CD4-positive, alpha-beta memory T cell (primary cell): ENCODE measurements around the gene PROK2. TPM values are rescaled to one million over a fixed set of nuclear protein-coding genes. Genes with fewer than 3 reads are reported as not detected.

ENCODE experiments used
- CTCF ChIA-PET: fragments of 350-600 bp; sonication (Branson Sonifier 250); formaldehyde crosslinking; loops from one replicate; lab custom pipeline; 2021; ENCODE audit warnings: inconsistent platforms; ENCODE audit not compliant: partially characterized antibody; lab: Charles Lee
- POLR2A ChIA-PET: fragments of 350-600 bp; sonication (Branson Sonifier 250); formaldehyde crosslinking; loops from one replicate; lab custom pipeline; 2021; ENCODE audit not compliant: partially characterized antibody; lab: Charles Lee
- DNase-seq, 5 donors: peaks; one replicate each; pipeline versions ENCODE4 v3.0.0 to v3.0.0-alpha.2; 2020 to 2022; ENCODE audit warnings: mixed read lengths in 1 of 5
- H3K27ac ChIP-seq: one replicate; pipeline ENCODE4 v1.7.0; 2013; ENCODE audit warnings: low read depth, low read length
- H3K27me3 ChIP-seq: 2 replicates; pipeline ENCODE4 v1.7.0; 2013; ENCODE audit warnings: mild to moderate bottlenecking, low read length, moderate library complexity; ENCODE audit not compliant: insufficient read depth
- H3K36me3 ChIP-seq: 2 replicates; pipeline ENCODE4 v1.7.0; 2013; ENCODE audit warnings: mild to moderate bottlenecking, low read length, moderate library complexity; ENCODE audit not compliant: insufficient read depth
- H3K4me1 ChIP-seq: 2 replicates; pipeline ENCODE4 v1.7.0; 2013; ENCODE audit warnings: mild to moderate bottlenecking, low read length, moderate library complexity; ENCODE audit not compliant: insufficient read depth
- H3K4me3 ChIP-seq, 2 donors: one replicate each; pipeline ENCODE4 v1.7.0; 2013; ENCODE audit warnings: low read length in 2 of 2, mild to moderate bottlenecking in 1 of 2
- H3K9me3 ChIP-seq, 2 donors: one replicate each; pipeline ENCODE4 v1.7.0; 2013; ENCODE audit warnings: low read length in 2 of 2, control low read depth in 1 of 2; ENCODE audit not compliant: control insufficient read depth in 1 of 2
- H3K27ac Mint-ChIP-seq, 7 donors: one replicate each; pipeline ENCODE4 v1.8.0; 2020 to 2021; ENCODE audit warnings: mixed read lengths in 7 of 7, mild to moderate bottlenecking in 6 of 7, inconsistent platforms in 3 of 7, moderate library complexity in 3 of 7
- H3K27me3 Mint-ChIP-seq, 2 donors: one replicate each; pipeline ENCODE4 v1.8.0; 2020 to 2021; ENCODE audit warnings: mixed read lengths in 2 of 2
- H3K36me3 Mint-ChIP-seq, 2 donors: one replicate each; pipeline ENCODE4 v1.8.0; 2020 to 2021; ENCODE audit warnings: mixed read lengths in 2 of 2, inconsistent platforms in 1 of 2, mild to moderate bottlenecking in 1 of 2
- H3K4me1 Mint-ChIP-seq, 4 donors: one replicate each; pipeline ENCODE4 v1.8.0; 2020 to 2021; ENCODE audit warnings: mixed read lengths in 4 of 4, mild to moderate bottlenecking in 1 of 4
- H3K4me3 Mint-ChIP-seq, 8 donors: one replicate each; pipeline ENCODE4 v1.8.0; 2020 to 2021; ENCODE audit warnings: mixed read lengths in 8 of 8, mild to moderate bottlenecking in 7 of 8, moderate library complexity in 6 of 8, inconsistent platforms in 3 of 8
- H3K9me3 Mint-ChIP-seq, 8 donors: one replicate each; pipeline ENCODE4 v1.8.0; 2020 to 2021; ENCODE audit warnings: mixed read lengths in 8 of 8, mild to moderate bottlenecking in 5 of 8, inconsistent platforms in 3 of 8, moderate library complexity in 1 of 8
- intact Hi-C: fragments of 100-400 bp; cut with micrococcal nuclease; formaldehyde crosslinking; loops from one replicate; pipeline ENCODE4 v1.15.1; 2023
- polyA plus RNA-seq, 2 donors: library from polyadenylated mRNA; unstranded; fragments of 300-500 nt; fragmentation: Illumina TruSeq; gene quantifications; one replicate each; pipeline ENCODE4 v1.2.3, GENCODE V29; 2021
- total RNA-seq, 2 experiments: library from RNA; stranded (reverse); gene quantifications; one replicate each; pipeline ENCODE4 v1.2.3, GENCODE V29; 2021

Gene PROK2
- total and polyA plus RNA-seq, 4 experiments from 2014 or later = 0.18 to 2.6 (median 0.27) TPM

GRCh38 chr3:71751602-71752001 is 33.3 kb downstream of the PROK2 start:
- CTCF ChIA-PET = interaction anchor here (0.6 kb wide), 1 partner anchor 22 kb away, joined by 3 read pairs; no protein-coding TSS in a partner anchor
- H3K27me3 Mint-ChIP-seq = peaks cover 21 to 28% of the 10 kb centered on the region in 2 donors
- intact Hi-C loops = no loop called here

GRCh38 chr3:71744738-71745137 is 40.2 kb downstream of the PROK2 start:
- Histone ChIP-seq H3K27ac (no peak overlapping the region), H3K4me3 (no peak overlapping the region), H3K36me3 (no peaks in the 10 kb centered on the region), H3K4me1 (no peaks in the 10 kb centered on the region), H3K27me3 (no peaks in the 10 kb centered on the region), H3K9me3 (peaks cover 0 to 14% of the 10 kb centered on the region in 2 donors)
- POLR2A ChIA-PET = no interaction called here
- DNase-seq = no peak
- H3K27me3 Mint-ChIP-seq = peaks cover 1 to 5% of the 10 kb centered on the region in 2 donors
- CTCF ChIA-PET = interaction anchor here (1.0 to 2.3 kb wide), 3 partner anchors 11 to 15 kb away, joined by 3 to 6 read pairs (median 3); no protein-coding TSS in a partner anchor
- intact Hi-C loops = no loop called here
- no peak overlapping the region for H3K4me3 Mint-ChIP-seq
- peaks cover 0 to 50% (median 41%) of the 10 kb centered on the region in 8 donors for H3K9me3 Mint-ChIP-seq
- no peak overlapping the region for H3K27ac Mint-ChIP-seq
- no peaks in the 10 kb centered on the region for H3K4me1 Mint-ChIP-seq
- H3K36me3 Mint-ChIP-seq = peaks cover 9 to 12% of the 10 kb centered on the region in 2 donors

More at GRCh38 chr3:71751602-71752001, 33.3 kb downstream of the PROK2 start:
- Mint-ChIP-seq H3K4me1 (peaks cover 3 to 9% (median 5%) of the 10 kb centered on the region in 4 donors), H3K9me3 (peaks cover 0 to 4% (median 0%) of the 10 kb centered on the region in 8 donors), H3K4me3 (peak overlapping the region in 3 of 8 donors; percentile 21 to 63 (median 25)), H3K36me3 (peaks cover 0 to 3% of the 10 kb centered on the region in 2 donors), H3K27ac (no peak overlapping the region)
- no peak overlapping the region for H3K27ac ChIP-seq
- no peaks in the 10 kb centered on the region for H3K36me3 ChIP-seq
- H3K4me1 ChIP-seq = peaks cover 5% of the 10 kb centered on the region
- peaks cover 12% of the 10 kb centered on the region for H3K27me3 ChIP-seq
- no peaks in the 10 kb centered on the region for H3K9me3 ChIP-seq
- POLR2A ChIA-PET = no interaction called here
- no peak for DNase-seq
- no peak overlapping the region for H3K4me3 ChIP-seq

DNA sequence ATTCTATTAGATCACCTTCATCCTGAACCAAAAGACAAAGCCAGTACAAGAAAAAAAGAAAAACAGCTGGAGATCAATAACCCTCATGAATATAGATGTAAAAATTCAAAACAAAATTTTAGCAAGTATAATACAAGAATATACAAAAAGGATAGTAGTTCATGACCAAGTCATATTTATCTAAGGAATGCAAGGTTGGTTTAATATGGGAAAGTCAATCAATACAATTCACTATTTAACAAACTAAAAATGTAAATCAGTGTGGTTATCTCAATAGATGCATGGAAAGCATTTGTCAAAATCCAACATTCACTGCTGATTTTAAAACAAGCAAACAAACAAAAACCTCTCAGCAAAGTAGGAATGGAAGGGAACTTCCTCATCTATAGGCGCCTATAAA is 42.3 kb downstream of the PROK2 start:
- POLR2A ChIA-PET = no interaction called here
- CTCF ChIA-PET = no interaction called here
- intact Hi-C loops = no loop called here

DNA sequence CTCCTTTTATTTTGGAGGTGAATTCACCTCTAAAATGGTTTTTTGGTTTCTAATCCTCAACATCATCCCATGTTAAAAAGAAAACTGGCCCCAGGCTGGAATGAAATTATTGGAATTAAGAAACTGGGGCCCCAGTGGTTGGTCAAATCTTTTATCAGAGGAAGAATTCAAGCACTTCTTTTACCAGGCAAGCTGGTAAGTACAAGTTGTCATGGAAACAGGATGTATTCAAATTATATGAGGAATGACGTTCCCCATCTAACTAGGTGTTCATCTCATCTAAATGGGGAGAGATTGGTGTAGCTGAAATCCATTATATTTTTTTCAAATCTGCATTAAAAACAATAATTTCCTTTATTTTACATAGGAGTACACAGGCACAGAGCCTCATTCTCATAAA is 50.1 kb downstream of the PROK2 start:
- Histone ChIP-seq H3K27ac (no peak overlapping the region), H3K27me3 (peaks cover 4% of the 10 kb centered on the region), H3K4me1 (peaks cover 8% of the 10 kb centered on the region), H3K4me3 (no peak overlapping the region), H3K36me3 (no peaks in the 10 kb centered on the region), H3K9me3 (no peaks in the 10 kb centered on the region)
- H3K27me3 Mint-ChIP-seq = peaks cover 8 to 10% of the 10 kb centered on the region in 2 donors
- peaks cover 6 to 17% (median 12%) of the 10 kb centered on the region in 4 donors for H3K4me1 Mint-ChIP-seq
- H3K4me3 Mint-ChIP-seq = no peak overlapping the region
- intact Hi-C loops = no loop called here
- peaks cover 0 to 17% (median 10%) of the 10 kb centered on the region in 8 donors for H3K9me3 Mint-ChIP-seq
- CTCF ChIA-PET = no interaction called here
- no peak for DNase-seq
- POLR2A ChIA-PET = no interaction called here
- H3K36me3 Mint-ChIP-seq = peaks cover 0 to 4% of the 10 kb centered on the region in 2 donors
- no peak overlapping the region for H3K27ac Mint-ChIP-seq

More for the DNA sequence above, 42.3 kb downstream of the PROK2 start:
- H3K27me3 Mint-ChIP-seq = peaks cover under 1 to 5% of the 10 kb centered on the region in 2 donors
- H3K4me1 Mint-ChIP-seq = no peaks in the 10 kb centered on the region
- no peak overlapping the region for H3K4me3 Mint-ChIP-seq
- Histone ChIP-seq H3K36me3 (no peaks in the 10 kb centered on the region), H3K4me3 (no peak overlapping the region), H3K27ac (no peak overlapping the region), H3K9me3 (peaks cover 0 to 14% of the 10 kb centered on the region in 2 donors), H3K27me3 (no peaks in the 10 kb centered on the region), H3K4me1 (no peaks in the 10 kb centered on the region)
- DNase-seq = no peak
- H3K9me3 Mint-ChIP-seq = peaks cover 0 to 52% (median 44%) of the 10 kb centered on the region in 8 donors
- H3K27ac Mint-ChIP-seq = no peak overlapping the region
- peaks cover 9 to 12% of the 10 kb centered on the region in 2 donors for H3K36me3 Mint-ChIP-seq

DNA sequence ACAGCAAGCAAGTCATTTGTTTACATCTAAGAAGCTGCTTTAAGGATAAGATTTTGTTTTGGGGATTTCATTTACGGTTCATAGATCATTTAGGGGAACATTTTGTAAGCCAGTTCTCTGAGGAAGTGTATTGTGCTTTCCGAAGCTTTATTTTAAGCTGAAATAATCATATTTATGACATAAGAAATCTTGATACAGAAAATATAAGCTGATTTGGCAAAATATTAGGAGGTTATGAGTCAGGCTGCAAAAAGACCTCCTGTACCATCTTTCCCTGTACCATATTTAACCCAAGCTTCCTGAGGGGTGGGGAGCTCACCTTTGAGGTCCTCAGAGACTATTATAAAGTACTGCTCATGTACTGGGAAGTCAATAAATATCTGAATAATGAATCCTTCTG is 51.6 kb downstream of the PROK2 start:
- no peak overlapping the region for H3K4me3 Mint-ChIP-seq
- no peak overlapping the region for H3K27ac Mint-ChIP-seq
- no peak overlapping the region for H3K4me3 ChIP-seq
- H3K4me1 ChIP-seq = peaks cover 23% of the 10 kb centered on the region
- no peaks in the 10 kb centered on the region for H3K9me3 ChIP-seq
- DNase-seq = no peak
- CTCF ChIA-PET = interaction anchor here (0.9 to 7.9 kb wide), 8 partner anchors 10 to 1090 kb away, joined by 3 to 100 read pairs (median 4); no protein-coding TSS in a partner anchor
- H3K4me1 Mint-ChIP-seq = peaks cover 19 to 32% (median 26%) of the 10 kb centered on the region in 4 donors
- no peak overlapping the region for H3K27ac ChIP-seq
- peaks cover 7 to 8% of the 10 kb centered on the region in 2 donors for H3K27me3 Mint-ChIP-seq
- POLR2A ChIA-PET = no interaction called here
- intact Hi-C loops = no loop called here
- H3K9me3 Mint-ChIP-seq = peaks cover 0 to 15% (median 9%) of the 10 kb centered on the region in 8 donors
- H3K27me3 ChIP-seq = peaks cover 4% of the 10 kb centered on the region
- peaks cover 0 to 4% of the 10 kb centered on the region in 2 donors for H3K36me3 Mint-ChIP-seq
- no peaks in the 10 kb centered on the region for H3K36me3 ChIP-seq

DNA sequence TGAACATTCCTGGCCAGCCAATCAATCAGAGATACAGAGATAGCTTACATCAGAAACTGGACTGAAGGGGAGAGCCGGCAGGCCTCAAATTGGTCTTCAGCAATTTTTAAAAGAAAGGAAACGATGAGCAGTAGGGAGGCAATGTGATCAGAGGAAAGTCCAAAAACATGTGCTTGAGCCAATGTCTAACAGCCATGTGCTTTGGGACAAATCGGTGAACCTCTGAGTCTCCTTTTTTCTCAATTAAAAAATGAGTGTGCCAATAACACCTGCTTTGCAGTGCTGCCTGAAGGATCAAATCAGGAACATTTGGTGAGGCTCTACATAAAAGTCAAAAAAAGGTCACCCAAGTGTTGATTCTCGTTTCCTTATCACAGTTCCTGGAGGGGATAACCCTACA is 52.3 kb downstream of the PROK2 start:
- peak overlapping the region in 1 of 7 donors; percentile 9 for H3K27ac Mint-ChIP-seq
- H3K36me3 ChIP-seq = no peaks in the 10 kb centered on the region
- H3K4me3 ChIP-seq = no peak overlapping the region
- DNase-seq = no peak
- H3K9me3 ChIP-seq = no peaks in the 10 kb centered on the region
- ChIA-PET CTCF (interaction anchor here (1.2 to 7.9 kb wide), 6 partner anchors 9 to 143 kb away, joined by 3 to 100 read pairs (median 6); no protein-coding TSS in a partner anchor), POLR2A (no interaction called here)
- peaks cover 21 to 35% (median 28%) of the 10 kb centered on the region in 4 donors for H3K4me1 Mint-ChIP-seq
- no peak overlapping the region for H3K27ac ChIP-seq
- peaks cover 0 to 13% (median 6%) of the 10 kb centered on the region in 8 donors for H3K9me3 Mint-ChIP-seq
- peaks cover 7 to 8% of the 10 kb centered on the region in 2 donors for H3K27me3 Mint-ChIP-seq
- H3K36me3 Mint-ChIP-seq = peaks cover 0 to 4% of the 10 kb centered on the region in 2 donors
- H3K4me1 ChIP-seq = peaks cover 30% of the 10 kb centered on the region
- intact Hi-C loops = no loop called here
- H3K4me3 Mint-ChIP-seq = no peak overlapping the region
- H3K27me3 ChIP-seq = peaks cover 4% of the 10 kb centered on the region

- Histone ChIP-seq H3K27ac (peak overlapping the region; percentile 30), H3K36me3 (no peaks in the 10 kb centered on the region), H3K27me3 (no peaks in the 10 kb centered on the region), H3K4me1 (peaks cover 51% of the 10 kb centered on the region), H3K4me3 (peak overlapping the region in 1 of 2 donors; percentile 18), H3K9me3 (no peaks in the 10 kb centered on the region)
- ChIA-PET POLR2A (interaction anchor here (0.6 to 2.5 kb wide), 9 partner anchors 9 to 145 kb away, joined by 3 to 20 read pairs (median 4); no protein-coding TSS in a partner anchor), CTCF (interaction anchor here (0.8 to 7.9 kb wide), 14 partner anchors 9 to 1094 kb away, joined by 3 to 100 read pairs (median 5); no protein-coding TSS in a partner anchor)
- peaks cover 30 to 57% (median 45%) of the 10 kb centered on the region in 4 donors for H3K4me1 Mint-ChIP-seq
- no peaks in the 10 kb centered on the region for H3K27me3 Mint-ChIP-seq
- H3K36me3 Mint-ChIP-seq = peaks cover 0 to 13% of the 10 kb centered on the region in 2 donors
- intact Hi-C loops = loop anchor here (1.0 kb wide), 2 partner anchors 17 to 131 kb away; no protein-coding TSS in a partner anchor
- peak overlapping the region in 5 of 7 donors; percentile 74 to 94 (median 89) for H3K27ac Mint-ChIP-seq
- no peaks in the 10 kb centered on the region for H3K9me3 Mint-ChIP-seq
- peak overlapping the region in 2 of 8 donors; percentile 36 to 45 for H3K4me3 Mint-ChIP-seq
- peak in 4 of 5 donors; percentile 30 to 53 (median 44) for DNase-seq
Observed at GRCh38 chr3:71728632-71729342, 56.2 kb downstream of the PROK2 start.
